Kidney glomerular epithelial cell (primary cell): ENCODE results near the gene MOG.

ENCODE experiments used
- DNase-seq: peaks from one replicate; lab custom pipeline; 2025; lab: John Stamatoyannopoulos, UW

MOG gene

DNA sequence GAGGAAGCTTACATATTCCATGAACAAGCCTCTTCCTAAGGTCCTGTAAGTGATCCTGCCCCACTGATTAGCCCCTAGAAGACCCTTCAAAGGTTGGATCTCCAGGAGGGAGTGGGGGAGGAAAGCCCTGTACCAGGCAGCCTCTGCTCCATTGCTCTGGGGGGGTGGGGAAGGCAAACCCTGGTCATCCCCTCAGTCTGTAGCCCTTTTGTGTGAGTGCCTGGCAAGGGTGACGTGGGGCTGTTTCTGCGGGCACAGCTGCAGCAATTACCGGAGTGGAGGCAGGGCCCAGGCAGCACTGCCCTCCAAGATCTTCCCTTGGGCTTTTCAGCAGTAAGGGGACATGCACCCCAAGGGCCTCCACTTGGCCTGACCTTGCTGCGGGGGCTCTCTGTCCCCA is at the start of gene MOG:
MOG (plus strand) TSS at position 295 of the 400 bp plus-strand sequence. CDS start 118 bp downstream, outside the sequence.
- no peak for DNase-seq

DNA sequence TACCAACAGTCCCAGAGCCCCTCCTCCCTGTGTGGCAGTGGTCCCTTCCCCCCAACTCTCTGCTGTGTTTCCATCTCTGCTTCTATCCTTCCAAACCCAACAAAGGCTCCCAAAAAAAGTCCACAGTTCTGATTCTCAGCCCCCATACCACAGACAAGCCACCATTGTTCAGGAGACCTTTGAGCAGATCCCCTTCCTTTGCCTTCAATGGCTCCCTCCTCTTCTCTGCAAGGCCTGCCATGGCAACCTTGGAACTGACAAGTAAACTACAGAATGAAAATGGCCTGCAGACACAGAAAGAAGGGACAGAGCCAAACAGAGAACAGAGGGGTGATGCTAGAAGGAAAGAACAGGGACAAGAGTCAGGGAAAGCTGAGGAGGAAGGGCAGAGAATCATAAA is 48.8 kb upstream of the MOG start:
- no peak for DNase-seq

DNA sequence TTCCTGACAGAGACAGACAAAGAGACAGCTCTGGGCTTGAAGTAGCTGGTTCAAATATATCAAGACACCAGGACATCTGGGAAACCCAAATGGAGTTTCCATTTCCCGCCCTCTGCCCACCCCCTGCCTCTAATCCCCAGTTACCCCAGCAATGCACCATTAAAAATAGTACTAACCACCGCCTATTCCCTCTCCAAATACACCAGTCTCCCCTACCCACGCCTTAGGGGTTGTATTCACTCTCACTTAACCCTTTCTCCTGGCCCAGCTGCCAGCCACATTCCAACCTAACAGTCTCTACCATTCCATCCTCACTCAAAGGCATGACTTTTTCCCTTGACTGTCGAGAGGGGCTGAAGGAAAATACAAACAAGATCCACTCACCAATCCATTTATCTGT is 46.4 kb upstream of the MOG start:
- no peak for DNase-seq

DNA sequence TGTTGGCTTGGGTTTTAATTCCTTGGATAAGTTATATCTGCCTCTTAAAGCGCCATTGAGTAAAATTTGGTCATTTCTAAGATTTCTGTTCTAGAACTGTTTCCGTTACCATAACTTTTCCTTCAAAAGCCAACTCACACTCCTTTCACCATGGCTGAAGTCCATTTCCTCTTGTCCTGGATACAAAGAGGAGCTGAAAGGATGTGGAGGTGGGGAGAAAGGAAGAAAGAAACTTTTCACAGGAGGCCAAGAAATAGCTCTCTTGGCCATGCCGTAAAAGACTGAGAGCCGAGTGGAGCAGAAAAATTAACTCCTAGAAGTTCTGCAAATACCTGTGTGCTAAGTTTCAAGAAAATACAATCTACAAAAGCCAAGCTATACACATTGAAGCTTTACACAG is 45.5 kb upstream of the MOG start:
- no peak for DNase-seq

DNA sequence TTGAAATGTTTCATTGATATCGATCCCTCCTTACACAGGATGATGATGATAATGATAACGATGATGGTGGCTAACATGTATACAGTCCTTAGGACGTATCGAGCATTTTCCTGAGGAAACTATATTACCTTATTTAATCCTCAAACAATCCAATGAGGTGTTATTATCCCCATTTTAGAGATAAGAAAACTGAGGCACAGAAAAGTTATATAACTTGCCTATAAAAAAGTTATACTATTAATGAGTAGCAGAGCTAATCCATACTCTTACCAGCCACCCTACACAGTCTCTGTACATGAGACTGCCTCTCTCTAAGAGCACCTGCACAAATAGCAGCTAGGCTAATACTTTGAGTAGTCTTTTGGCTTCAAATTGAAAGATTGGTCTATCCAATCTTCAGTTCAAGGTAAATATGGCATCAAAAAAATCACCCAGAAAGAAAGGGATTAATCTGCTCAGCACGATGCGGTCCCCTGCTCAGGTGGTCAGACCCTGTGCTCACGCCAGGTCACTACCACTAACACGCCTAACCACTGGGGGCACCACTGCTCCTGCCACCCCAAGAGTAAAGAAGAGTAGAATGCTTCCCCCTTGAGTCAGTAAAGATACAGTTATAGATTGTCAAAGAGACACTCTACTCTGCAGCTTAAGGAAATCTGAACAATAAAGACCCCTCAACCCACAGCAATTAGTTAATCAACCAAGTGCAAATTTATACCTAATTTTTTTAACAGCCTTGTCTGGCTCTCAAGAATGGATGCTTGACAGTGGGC is 38.9 kb upstream of the MOG start:
- DNase-seq: no peak

DNA sequence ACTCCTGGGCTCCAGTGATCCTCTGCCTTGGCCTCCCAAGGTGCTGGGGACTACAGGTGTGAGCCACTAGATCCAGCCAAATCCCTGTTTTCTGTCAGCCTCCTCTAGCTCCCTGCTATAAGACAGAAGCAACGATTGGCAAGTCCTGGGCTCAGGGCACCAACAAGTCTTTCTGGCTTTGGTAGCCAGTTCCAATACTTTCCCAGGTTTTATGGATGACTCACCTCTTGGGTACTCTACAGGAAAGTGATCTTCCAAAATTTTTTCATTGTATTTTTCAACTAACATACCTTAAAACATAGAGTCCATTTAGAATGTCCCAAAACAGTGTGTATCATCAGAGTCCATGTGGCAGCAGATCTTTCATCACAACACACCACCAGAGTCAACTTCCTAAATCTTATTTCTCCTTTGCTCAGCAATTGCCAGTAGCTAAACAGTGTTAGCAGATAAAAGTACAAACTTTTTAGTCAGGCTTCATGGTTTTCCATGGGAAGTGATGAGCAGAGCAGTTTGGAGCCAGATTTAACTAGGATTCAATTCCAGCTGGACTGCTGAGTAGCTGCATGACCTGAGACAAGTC is 37.2 kb upstream of the MOG start:
- DNase-seq: no peak

DNA sequence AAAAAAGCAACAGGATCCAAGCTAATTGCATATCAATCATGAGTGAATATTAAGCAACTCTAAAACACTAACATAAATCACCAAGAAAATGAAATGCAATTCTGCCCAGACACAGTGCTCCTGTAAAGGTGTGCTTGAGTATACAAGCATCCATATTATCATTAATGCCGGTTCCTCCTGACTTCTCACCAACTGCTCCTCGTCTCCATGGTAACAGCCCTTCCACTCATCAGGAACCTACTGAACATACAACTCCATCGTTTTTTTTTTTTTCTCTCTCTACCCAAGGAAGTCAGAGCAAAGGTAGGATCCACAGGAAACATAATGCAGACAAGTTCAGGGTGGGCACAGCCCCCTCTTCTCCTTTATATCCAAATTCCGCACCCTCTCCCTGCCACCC is 36.3 kb upstream of the MOG start:
- DNase-seq: no peak

DNA sequence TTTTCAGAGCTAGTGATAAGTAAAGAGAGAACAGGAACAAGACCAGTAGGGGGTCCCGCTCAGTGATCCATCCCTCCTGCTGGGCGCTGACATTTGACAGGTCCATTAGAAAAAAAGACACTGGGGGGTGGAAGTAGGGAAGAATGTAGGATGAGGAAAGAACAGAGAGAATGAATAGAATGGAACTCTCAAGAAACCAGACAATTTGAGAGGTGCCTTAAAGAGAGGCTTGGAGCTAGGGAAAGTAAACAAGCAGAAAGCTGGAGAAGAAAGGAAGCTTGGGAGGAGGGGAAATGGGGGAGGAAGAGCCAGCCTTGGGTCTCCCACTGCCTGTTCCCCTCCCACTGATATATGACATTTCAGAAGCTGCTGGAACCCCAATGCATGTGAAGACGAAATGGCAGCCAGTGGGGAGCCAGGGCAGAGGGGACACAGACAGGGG is 32.4 kb upstream of the MOG start:
- no peak for DNase-seq

DNA sequence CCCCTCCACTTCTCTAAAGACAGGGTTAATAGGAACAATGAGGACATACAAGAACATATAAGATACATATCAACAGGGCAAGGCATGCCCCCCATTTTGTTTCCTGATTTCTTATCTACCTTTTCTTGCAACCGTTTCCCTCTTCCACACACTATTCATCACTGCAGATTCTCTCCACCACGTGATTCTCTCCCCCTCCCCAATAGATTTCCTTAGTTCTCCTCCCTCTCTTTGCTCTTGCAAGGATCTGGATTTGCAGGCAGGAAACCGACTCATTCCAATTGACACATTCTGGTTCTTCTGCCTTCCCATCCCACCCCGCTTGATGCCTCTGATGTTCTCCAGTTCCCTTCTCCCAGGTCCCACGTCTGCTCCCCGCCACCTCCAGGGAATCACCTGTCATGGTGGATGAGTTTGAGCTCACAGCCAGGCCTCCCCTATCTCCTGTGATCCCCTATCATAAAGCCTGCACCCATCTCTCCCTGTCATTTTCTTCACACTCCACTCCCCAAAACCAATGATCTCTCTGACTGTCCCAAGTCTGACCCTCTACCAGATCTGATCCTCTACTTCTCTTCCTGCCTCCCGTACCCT is 31.5 kb upstream of the MOG start:
- DNase-seq: no peak

DNA sequence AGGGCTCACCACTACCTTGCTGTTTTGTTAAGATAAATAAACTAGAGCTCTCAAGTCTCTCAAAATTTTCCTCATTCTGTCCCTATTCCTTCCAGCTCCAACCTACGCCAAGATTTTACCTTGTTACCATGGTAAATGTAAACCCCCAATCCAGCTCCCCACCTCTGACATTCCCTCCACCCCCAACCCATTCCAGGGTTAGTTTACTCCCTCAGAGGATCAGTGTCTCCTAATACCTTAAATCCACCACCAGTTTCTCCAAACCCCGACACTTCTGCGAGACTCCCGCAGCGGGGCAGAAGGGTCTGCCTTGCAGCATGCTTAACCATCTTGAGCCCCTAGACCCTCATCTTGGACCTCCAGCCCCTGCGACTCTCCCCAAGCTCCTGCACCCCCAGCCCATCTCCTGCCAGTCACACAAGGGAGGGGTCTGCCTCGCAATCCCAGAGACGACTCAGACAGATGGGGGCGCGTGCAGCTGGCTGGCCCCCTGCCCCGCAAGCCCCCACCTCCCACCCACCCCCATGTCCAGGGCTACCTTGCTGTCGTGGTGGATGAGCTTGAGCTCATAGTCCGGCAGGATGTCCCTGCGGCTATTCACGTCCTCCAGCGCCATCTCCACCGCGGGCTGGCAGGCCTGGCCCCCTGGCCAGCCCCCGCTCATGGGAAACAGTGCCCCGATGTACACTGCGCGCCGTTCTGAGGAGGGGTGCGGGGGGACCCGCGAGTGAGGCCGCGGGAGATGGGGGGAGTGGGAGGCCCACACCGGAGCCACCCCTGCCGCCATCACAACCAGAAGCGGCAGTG is 29.7 kb upstream of the MOG start:
- no peak for DNase-seq

DNA sequence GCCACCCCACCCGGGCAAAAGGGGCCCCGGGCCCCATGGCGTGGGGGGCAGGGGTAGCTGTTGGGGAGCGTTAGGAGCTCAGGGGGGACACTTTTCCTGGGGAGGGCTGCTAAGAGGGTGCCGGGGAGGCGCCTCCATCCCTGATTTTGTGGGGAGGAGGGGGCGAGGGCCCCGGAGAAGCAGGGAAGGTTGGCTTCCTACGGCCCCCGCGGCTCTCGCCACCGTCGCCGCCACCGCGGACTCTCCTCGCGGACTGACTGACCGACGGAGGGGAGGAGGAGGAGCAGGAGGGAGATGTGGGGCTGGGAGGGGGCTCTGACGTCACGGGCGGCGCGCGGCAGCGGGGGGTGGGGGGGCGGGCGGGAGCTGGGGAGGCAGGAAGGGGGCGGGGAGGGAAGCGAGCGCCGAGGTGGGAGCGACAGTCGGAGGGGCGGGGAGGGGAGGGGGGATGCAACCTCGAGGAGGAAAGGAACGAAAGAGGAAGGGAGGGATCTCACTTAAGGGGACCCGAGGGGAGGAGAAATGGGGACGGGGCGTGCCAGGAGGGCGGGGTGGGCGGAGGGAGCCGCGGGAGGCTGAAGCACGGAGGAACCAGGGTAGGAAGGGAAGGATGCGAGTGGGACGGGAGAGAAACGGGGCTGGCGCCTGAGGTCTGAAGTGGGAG is 29.0 kb upstream of the MOG start:
- DNase-seq: peak; percentile 58

DNA sequence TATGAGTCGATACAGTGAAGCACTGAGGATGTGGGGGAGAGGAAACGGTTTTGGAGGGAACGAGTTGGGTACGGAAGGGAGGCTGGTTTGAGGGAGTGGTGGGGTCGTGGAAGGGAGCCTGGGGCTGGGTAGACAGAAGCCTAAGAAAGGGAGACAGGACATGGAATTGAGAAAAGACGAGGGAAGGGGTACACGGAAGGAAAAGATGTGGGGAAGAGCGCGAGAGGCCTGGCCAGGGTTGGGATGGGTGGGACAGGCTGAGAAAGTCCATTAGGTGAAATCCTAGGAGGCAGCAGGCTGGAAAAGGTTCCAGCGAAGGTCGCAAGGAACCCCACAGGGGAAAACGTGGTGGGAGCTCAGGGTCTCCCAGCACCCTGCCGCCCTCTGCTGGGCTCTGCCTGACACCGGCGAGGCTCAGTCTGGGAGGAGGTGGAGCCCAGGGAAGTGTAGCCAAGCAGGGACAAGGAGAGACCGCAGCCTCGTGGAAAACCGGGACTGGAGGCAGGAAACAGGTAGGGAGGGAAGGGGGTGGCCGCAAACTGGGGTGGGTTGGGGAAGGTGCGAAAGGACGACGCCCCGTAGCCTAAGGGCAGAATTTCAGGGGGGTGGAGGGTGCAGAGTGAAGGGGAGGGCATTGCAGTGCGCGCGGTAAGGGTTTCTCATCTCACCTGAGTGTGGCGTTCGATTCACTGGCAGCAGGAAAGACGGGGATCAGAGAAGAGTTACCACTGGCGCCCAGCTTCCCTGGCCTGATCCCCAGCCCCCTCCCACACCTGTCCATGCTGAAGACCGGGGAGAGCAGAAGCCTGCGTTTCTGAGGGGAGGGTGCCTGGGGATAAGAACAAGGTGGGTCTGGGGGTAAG is 28.2 kb upstream of the MOG start:
- peak; percentile 91 for DNase-seq

DNA sequence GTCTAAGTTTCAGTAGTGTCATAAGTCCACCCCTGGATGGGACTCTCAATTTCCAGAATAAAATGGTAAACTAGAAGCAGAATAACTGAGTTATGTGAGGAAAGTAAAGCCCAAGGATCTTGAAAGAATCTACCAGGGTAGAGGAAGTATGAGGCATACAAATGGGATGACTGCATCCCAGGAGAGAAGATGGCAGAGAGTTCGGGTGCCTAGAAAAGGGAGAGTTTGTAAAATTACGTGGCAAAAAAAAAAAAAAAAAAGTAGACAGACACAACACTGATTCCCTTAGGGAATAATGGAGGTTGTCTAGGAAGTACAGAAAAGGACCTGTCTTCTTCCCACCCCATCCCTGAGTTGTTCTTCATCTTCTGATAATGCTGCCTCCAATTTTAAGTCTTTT is 27.3 kb upstream of the MOG start:
- no peak for DNase-seq

DNA sequence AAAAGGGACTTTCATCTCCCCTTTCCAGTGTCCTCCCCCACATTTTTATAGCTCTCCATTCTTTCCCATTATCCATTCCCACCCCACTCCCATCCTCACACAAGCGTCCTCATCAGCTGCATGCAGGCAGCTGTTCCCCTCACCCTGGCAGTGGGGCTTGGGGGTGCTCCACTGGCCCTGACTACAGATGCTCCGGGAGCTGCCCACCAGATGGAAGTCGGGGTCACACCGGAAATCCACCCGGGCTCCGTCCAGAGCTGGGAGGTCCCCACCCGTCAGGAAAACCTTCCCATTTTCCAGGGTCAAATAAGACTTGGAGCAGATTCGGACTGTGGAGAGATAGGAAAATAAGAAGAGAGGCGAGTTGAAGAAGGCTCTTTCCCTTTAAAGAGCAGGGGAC is 26.6 kb upstream of the MOG start:
- no peak for DNase-seq

DNA sequence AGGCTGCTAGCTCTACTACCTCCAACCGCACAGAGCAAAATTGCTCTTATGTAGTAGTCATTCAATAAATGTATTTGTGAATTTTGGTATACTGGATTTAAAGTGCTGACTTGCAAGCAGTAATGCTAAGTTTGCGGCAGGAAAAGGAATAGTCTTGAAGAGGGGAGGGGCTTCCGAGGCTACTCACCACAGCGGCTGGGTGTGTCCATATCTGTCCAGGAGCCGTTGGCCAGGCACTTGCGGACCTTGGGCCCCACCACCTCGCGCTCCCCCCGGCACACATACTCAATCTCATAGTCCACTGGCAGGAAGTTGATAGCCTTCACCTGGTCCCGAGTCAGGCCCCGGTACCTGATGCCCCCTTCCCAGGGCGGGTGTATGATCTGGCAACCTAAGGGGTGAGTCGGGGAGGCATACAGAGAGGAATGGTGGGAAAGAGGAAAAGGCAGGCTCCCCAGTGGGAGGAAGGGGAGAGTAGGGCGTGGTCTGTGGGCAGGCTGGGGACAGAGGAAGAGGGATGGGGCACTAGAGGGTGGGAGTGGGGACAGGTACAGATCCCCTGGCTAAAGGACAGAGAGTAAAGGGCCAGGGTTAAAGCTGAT is 25.6 kb upstream of the MOG start:
- DNase-seq: no peak

DNA sequence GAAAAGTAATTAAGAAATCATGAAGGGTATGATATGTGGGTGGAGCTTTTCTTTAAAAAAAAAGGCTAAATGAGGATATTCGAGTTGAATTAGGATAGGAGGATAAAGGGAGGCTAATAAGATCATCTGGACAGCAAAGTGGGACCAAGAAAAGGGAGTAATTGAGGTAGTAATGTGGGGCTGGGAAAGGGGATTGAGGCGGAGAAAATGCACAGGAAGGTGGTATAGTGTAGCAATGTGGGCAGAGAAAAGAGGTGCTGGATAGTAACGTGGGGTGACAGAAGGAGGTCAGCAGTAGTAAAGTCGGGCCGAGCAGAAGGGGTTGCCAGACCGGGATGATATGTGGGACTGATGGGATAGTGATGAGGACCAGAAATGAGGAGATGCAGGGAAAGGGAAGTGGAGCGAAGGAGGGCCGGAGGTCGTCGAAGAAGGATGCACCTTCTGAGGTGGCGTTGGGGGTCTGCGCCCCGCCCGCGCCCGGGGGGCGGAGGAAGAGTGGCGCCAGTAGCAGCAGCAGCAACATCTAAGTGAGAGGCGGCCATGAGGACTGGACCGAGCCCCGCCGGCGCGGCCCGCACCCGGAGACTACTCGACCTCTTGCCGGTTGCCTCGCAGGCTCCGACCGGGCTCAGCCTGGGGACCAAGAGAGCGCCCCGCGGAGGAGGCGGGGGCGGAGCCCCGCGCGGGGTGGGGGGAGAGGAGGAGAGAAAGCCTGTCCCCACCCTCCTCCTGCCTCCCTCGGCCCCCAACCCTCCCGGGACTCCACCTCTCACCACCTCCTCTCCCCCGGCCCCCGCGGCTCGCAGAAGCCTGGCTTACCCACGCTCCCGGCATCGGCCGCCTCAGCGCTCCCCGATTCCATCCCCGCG is 24.8 kb upstream of the MOG start:
- DNase-seq: peak; percentile 20

DNA sequence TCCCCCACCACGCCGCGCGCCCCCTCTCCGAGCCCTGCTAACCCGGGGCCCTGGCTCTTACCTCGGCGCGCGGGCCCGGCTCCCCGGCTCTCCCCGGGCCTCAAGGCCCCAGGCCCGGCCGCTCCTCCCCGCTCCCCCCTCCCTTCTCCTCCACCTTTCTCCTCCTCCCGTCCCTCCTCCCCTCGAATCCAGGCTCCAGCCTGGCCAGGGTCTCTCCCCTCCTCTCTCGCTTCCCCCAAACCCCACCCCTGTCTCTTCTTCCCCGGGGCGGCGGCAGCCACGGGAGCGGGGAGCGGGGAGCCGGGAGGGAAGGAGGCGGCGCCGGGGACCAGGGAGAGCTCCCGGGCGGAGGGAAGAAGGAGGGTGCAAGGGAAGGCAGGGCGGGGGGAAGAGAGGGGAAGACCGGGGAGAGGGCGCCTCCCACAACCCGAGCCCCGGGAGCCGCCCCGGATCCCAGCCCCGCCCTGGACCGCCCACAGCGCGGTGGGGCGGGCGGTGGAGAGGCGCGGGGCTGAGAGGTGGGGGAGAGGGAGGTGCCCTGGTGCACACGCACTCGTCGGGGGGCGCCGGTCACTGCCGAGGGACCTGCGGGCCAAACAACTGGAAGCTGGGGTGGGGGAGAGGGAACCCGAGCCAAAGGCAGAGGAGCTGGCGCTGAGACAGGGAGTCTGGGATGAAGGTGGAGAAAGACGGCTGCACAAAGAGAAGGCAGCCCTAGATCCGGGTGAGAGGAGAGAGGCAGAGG is 23.9 kb upstream of the MOG start, which contains the start of gene GABBR1:
GABBR1 (minus strand) TSS at position 395 of the 745 bp plus-strand sequence. CDS start 798 bp downstream, outside the sequence.
- DNase-seq: peak; percentile 44

DNA sequence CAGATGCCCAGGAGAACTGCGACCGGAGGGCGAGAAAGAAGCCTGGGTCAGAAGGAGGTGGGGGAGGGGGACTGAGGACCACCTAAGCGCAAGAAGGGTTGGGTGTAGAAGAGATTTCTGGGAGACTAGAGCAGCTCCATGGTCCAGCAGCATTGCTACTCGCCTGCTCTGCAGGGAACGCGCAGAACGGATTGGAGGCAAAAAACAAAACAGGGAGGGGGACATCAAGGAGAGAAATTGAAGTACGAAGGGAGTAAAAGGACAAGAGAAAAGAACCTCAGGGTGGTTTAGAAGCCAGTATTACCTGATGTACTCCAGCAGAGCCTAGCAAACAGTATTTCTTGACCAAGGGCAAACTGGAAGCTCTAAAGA is 23.4 kb upstream of the MOG start:
- peak; percentile 17 for DNase-seq

DNA sequence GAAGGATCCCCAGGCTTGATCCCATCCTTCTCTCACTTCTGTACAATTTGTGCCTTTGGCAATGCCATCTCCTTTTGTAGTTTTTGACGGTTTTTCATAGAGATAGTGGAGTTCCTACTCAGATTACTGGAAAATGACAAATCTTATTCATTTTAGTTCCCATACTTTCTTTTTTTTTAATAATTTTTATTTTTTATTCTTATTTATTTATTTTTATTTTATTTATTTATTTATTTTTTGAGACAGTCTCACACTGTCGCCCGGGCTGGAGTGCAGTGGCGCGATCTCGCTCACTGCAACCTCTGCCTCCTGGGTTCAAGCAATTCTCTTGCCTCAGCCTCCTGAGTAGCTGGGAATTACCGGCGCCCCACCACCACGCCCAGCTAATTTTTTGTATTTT is 19.6 kb upstream of the MOG start:
- DNase-seq: no peak
